ENCODE measurements around the gene NTSR1.

NTSR1 gene

DNA sequence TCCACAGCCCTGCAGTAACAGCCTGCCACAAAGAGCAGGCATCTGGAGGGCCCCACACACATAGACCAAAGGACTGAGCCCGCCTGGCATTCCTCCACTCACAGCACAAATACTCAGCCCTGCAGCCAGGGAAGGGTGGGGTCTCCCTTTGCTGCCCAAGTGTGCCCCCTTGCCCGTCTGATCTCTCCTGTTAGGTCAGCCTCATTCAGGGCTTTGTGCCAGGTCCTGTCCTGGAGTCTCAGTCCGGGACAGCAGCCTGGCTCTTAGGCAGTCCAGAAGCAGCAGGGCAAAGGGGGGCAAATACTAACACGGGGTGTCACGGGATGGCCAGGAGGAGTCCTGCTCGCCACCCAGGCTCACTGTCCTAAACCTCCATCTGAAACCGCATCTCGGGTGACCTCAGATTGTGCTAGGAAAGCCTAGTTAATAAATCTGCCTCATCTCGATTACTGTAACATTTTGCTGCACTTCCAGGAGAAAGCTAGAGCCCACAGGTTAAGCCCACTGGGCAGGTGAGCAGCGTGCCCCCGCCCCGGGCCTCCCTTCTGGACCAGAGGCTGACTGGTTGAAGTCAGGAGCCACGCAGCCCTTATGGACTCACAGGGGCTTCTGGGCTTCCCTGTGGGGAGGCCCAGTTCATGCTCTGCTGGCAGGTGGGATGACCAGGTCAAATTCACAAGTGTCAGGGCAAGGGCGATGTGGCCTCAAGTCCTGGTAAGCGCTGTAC is 92.8 kb downstream of the NTSR1 start:
- no peak for DNase-seq (ENCODE audit: low read depth, low spot score)

DNA sequence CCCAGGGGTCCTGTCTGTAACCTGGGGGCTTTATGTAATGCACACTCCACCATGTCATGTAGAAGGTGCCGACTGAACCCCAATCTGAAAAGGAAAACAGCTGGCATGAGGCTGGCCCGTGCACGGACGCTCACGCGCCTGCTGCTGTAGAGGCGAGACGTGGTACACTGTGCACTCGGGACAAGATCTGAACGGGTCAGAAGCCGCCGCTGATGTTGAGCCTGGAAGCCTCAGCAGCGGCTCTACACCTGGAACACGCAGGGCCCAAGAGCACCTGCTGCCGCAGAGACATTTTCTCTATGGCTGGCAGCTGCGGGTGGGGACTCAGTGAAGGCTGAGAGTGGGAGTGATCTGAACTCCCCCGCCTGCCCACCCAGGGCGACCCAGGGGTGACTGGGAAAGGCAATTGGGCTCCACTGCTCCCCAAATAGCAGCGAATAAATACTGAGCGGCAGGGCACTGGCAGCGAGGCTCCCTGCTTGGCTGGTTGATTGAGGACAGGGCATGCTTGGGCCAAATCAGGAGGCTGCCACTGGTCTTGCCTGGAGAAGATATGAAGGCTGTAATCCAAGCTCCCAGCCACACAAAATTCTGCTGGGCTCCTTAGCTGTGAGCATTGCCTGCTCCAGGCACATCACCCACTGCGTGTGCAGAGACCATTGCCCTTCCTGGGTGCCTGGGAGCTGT is 93.5 kb downstream of the NTSR1 start:
- DNase-seq (ENCODE audit: low read depth, low spot score): no peak

DNA sequence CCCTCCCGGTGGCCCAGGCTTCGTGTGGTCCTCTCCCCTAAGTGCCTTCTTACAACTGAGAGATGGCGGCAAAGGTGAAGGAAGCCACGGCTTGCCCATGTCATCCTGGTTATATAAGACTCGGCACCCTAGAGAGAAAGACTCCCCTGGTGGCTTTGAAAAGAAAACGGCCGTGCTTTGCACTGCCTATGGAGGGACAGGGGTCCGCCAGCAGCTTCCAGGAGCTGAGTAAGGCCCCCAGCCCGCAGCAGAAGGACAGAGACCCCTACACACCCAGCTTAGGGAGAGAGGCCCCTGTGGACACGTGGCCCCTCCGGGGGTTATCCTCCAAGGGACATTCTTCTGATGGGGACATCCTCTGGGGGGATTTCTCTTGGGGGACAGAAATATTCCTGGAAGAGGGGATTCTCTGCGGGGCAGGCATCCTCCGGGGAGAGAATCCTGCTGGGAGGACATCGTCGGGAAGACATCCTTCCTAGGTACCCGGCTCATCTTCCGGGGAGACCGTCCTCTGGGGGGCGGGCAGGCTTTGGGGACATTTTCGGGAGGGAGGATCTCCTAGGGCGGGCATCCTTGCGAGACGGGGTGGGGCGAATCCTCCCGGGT is 95.5 kb downstream of the NTSR1 start:
- DNase-seq (ENCODE audit: low read depth, low spot score): no peak

DNA sequence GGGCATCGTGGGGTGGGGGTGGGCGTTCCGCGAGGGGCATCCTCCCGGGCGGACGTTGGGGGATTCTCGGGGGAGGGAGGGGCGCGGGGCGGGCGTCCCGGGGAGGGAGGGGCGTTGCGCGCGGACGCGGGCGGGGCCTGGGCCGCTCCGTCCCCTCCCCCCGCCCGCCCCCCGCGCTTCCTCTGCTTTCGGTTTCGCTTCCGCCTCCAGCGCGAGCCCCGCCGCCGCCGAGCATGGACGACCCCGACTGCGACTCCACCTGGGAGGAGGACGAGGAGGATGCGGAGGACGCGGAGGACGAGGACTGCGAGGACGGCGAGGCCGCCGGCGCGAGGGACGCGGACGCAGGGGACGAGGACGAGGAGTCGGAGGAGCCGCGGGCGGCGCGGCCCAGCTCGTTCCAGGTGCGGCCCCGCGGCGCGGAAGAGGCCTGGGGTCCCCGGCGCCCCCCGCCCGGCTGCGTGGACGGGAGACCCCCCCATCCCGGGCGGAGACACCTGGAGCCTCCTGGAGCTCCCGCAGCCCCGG is 96.1 kb downstream of the NTSR1 start, which contains the start of gene OGFR:
OGFR (plus strand) TSS at position 209 of the 528 bp plus-strand sequence; CDS start at position 234, 25 bp downstream.
- DNase-seq (ENCODE audit: low read depth, low spot score): peak; percentile 45

GRCh38 chr20:62805155-62805710 is 96.6 kb downstream of the NTSR1 start:
- DNase-seq (ENCODE audit: low read depth, low spot score): no peak

- no peak for DNase-seq (ENCODE audit: low read depth, low spot score)
These were observed 97.2 kb downstream of the NTSR1 start for GRCh38 chr20:62805711-62806382.

- no peak for DNase-seq (ENCODE audit: low read depth, low spot score)
These were observed 97.9 kb downstream of the NTSR1 start for GRCh38 chr20:62806383-62807050.

DNA sequence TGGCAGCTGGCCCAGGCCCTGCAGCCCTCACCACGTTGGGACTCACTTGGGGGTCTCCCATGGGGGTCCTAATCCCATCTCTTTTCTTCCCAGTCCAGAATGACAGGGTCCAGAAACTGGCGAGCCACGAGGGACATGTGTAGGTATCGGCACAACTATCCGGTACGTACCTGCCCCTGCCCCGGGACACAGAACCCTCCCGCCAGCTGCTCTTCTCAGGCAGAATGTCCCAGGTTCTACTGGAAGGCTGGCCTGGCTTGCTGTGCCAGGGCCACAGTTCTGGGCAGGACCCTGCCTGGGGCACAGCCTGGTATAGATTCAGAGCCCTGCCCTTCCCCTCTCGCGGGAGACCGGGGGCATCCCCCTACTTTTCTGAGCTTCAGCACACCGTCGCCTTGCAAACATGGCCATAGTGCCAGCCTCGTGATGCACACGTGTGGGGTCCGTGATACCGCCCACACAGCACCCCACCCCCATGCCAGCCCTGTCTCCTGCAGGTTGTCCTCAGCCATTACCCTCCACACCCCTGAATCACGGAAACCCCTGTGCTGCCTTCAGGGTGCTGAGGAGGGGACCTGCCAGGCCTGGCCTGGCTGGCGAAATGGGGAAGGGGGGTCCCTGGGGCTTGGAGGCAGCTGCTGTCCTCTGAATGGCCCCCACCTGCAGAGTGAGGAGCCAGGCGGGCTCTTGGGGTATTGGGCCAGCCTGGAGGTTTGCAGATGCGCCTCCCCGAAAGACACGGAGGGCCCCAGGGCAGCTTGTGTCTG is 99.0 kb downstream of the NTSR1 start:
- no peak for DNase-seq (ENCODE audit: low read depth, low spot score)

GRCh38 chr20:62808211-62808865 is 99.7 kb downstream of the NTSR1 start:
- DNase-seq (ENCODE audit: low read depth, low spot score): peak; percentile 62

- no peak for DNase-seq (ENCODE audit: low read depth, low spot score)
These were observed 101.1 kb downstream of the NTSR1 start for GRCh38 chr20:62809530-62810428.

DNA sequence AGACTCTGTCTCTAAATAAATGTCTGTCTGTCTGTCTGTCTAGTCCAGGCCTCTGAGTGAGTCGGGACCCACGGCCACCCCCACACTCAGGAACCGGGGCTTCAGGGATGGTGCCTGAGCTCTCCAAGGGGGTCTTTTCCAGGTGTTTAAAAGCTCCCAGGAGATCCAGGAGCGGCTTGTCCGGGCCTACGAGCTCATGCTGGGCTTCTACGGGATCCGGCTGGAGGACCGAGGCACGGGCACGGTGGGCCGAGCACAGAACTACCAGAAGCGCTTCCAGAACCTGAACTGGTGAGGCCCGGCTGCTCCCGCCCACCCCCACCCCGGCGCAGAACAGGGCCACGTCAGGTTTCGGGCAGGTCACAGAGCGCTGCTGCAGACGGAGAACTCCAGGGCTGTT is 102.7 kb downstream of the NTSR1 start:
- DNase-seq (ENCODE audit: low read depth, low spot score): no peak

DNA sequence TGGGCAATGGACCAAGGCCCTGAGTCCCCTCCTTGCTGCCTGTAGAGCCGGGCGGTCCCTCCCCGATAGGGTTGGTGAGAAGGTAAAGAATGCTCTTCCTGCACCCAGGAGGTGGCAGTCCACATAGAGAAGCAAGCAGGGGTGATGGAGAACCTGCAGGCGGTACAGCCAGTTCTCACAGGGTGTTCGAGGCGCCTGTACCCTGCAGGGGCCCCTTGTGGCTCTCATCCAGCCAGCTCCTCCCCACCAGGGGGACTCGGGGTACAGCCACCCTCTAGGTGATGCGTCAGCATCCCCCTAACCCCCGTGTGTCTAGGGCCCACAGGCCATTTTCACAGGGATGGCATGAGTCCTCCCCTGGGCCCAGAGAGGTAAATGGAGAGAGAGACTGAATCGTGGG is 103.1 kb downstream of the NTSR1 start:
- no peak for DNase-seq (ENCODE audit: low read depth, low spot score)

All from activated CD4-positive, CD25-positive, alpha-beta regulatory T cell treated with anti-CD3 and anti-CD28 coated beads, Interleukin-2, amount 50 U/mL, for 16 hours (primary cell).